ENCODE measurements around the gene NTNG1. TPM values are rescaled to one million over a fixed set of nuclear protein-coding genes. Genes with fewer than 3 reads are reported as not detected.

The NTNG1 gene
- total RNA-seq, 2 donors from 2014 or later = 2.5 to 2.6 TPM

- H3K9me3 Mint-ChIP-seq = no peaks in the 10 kb centered on the region
- H3K27me3 Mint-ChIP-seq (ENCODE audit: insufficient read depth) = no peaks in the 10 kb centered on the region
- DNase-seq = no peak
- Histone ChIP-seq H3K9me3 (ENCODE audit: control insufficient read depth, low read length) (no peaks in the 10 kb centered on the region), H3K27me3 (ENCODE audit: control insufficient read depth, insufficient read depth, low read length, poor library complexity, severe bottlenecking) (no peaks in the 10 kb centered on the region), H3K27ac (ENCODE audit: low read depth, low read length) (no peak overlapping the region), H3K4me3 (ENCODE audit: low read length) (no peak overlapping the region), H3K36me3 (ENCODE audit: control insufficient read depth, insufficient read depth, low read length) (no peaks in the 10 kb centered on the region), H3K4me1 (ENCODE audit: control insufficient read depth, insufficient read depth, low read length) (no peaks in the 10 kb centered on the region), H3K9ac (ENCODE audit: extremely low read depth, low read length, poor library complexity, severe bottlenecking) (no peak overlapping the region)
- H3K36me3 Mint-ChIP-seq (ENCODE audit: low read depth) = no peaks in the 10 kb centered on the region
- H3K4me1 Mint-ChIP-seq = peaks cover 31% of the 10 kb centered on the region
- H3K27ac Mint-ChIP-seq = no peak overlapping the region
- no peak for TF ChIP-seq CTCF (conservative IDR thresholded peaks at IDR 0.05)
- no peak overlapping the region for H3K4me3 Mint-ChIP-seq
- WGBS, 2 experiments (ENCODE audit: insufficient coverage in 1 of 2, insufficient read length in 1 of 2) = 98 to 100% methylated on average over 1 to 2 of the region's 2 CpGs
Measured at GRCh38 chr1:107413951-107414350, 273.1 kb downstream of the NTNG1 start.

GRCh38 chr1:107414550-107414949 is 273.7 kb downstream of the NTNG1 start:
- no peaks in the 10 kb centered on the region for H3K27me3 Mint-ChIP-seq (ENCODE audit: insufficient read depth)
- H3K4me3 Mint-ChIP-seq = no peak overlapping the region
- Histone ChIP-seq H3K27ac (ENCODE audit: low read depth, low read length) (no peak overlapping the region), H3K9ac (ENCODE audit: extremely low read depth, low read length, poor library complexity, severe bottlenecking) (no peak overlapping the region), H3K36me3 (ENCODE audit: control insufficient read depth, insufficient read depth, low read length) (no peaks in the 10 kb centered on the region), H3K27me3 (ENCODE audit: control insufficient read depth, insufficient read depth, low read length, poor library complexity, severe bottlenecking) (no peaks in the 10 kb centered on the region), H3K4me1 (ENCODE audit: control insufficient read depth, insufficient read depth, low read length) (no peaks in the 10 kb centered on the region), H3K4me3 (ENCODE audit: low read length) (no peak overlapping the region), H3K9me3 (ENCODE audit: control insufficient read depth, low read length) (no peaks in the 10 kb centered on the region)
- no peaks in the 10 kb centered on the region for H3K9me3 Mint-ChIP-seq
- no peaks in the 10 kb centered on the region for H3K36me3 Mint-ChIP-seq (ENCODE audit: low read depth)
- H3K4me1 Mint-ChIP-seq = peaks cover 31% of the 10 kb centered on the region
- WGBS, 2 experiments (ENCODE audit: insufficient coverage in 1 of 2, insufficient read length in 1 of 2) = 93 to 100% methylated on average over 2 to 3 of the region's 3 CpGs
- H3K27ac Mint-ChIP-seq = no peak overlapping the region
- DNase-seq = no peak
- no peak for TF ChIP-seq CTCF (conservative IDR thresholded peaks at IDR 0.05)

GRCh38 chr1:107415241-107415640 is 274.4 kb downstream of the NTNG1 start:
- H3K4me1 Mint-ChIP-seq = peaks cover 31% of the 10 kb centered on the region
- H3K36me3 ChIP-seq (ENCODE audit: control insufficient read depth, insufficient read depth, low read length) = no peaks in the 10 kb centered on the region
- no peak for TF ChIP-seq CTCF (conservative IDR thresholded peaks at IDR 0.05)
- H3K4me1 ChIP-seq (ENCODE audit: control insufficient read depth, insufficient read depth, low read length) = no peaks in the 10 kb centered on the region
- no peak overlapping the region for H3K4me3 Mint-ChIP-seq
- no peak overlapping the region for H3K9ac ChIP-seq (ENCODE audit: extremely low read depth, low read length, poor library complexity, severe bottlenecking)
- H3K4me3 ChIP-seq (ENCODE audit: low read length) = no peak overlapping the region
- no peak overlapping the region for H3K27ac ChIP-seq (ENCODE audit: low read depth, low read length)
- no peak overlapping the region for H3K27ac Mint-ChIP-seq
- DNase-seq = no peak
- 86% methylated on average over 4 of the region's 4 CpGs; no CpG with 5 or more reads in 1 of the 2 experiments for WGBS, 2 experiments (ENCODE audit: insufficient coverage in 1 of 2, insufficient read length in 1 of 2)
- no peaks in the 10 kb centered on the region for H3K27me3 ChIP-seq (ENCODE audit: control insufficient read depth, insufficient read depth, low read length, poor library complexity, severe bottlenecking)
- no peaks in the 10 kb centered on the region for H3K9me3 ChIP-seq (ENCODE audit: control insufficient read depth, low read length)
- H3K36me3 Mint-ChIP-seq (ENCODE audit: low read depth) = no peaks in the 10 kb centered on the region
- H3K27me3 Mint-ChIP-seq (ENCODE audit: insufficient read depth) = no peaks in the 10 kb centered on the region
- no peaks in the 10 kb centered on the region for H3K9me3 Mint-ChIP-seq
